ENCODE results near the gene ILF2.
A peak's percentile ranks its signal among the peaks of the same experiment; 100 is the strongest.
"Not testable (repeated sequence)": the region's sequence is repeated elsewhere in the genome, so short reads cannot be mapped to it uniquely, and the experiment has no call there.

ILF2 gene

DNA sequence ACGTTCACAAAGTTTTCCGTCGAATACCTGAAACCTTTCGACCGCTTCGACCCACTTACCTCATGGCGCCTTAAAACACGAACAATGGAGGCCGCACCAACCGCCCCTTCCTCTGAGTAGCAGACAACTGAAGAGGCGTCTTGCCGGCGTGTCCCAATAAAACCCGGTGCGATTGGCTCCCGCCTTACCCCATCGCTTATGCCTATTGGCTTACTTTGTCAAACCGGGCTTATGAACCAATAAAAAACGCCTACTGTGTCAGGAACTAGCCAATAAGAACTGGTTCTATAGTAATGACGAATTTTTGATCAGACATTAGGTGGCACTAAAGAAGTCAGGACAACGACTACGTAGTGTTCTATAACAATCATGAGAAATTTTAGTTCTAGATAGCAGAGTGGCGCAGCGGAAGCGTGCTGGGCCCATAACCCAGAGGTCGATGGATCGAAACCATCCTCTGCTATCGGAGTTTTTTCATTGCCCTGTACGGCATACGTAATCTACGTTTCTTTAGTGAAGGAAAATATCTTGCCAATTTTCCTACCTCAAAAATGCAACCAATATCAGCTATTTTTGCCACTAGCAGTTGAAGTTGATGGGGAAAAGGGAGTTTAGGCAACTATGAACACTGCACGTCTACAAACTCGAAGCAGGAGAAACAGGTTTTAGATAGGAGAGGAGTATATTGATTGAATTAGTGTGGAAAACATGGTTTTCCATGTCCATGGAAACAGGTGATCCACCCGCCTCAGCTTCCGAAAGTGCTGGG is at the start of gene ILF2:
Gene ILF2, minus strand, starts transcription at position 135 of the 769 bp plus-strand sequence. Its CDS starts 71 bp downstream, at position 64.
- DNase-seq, result peak; percentile 100

DNA sequence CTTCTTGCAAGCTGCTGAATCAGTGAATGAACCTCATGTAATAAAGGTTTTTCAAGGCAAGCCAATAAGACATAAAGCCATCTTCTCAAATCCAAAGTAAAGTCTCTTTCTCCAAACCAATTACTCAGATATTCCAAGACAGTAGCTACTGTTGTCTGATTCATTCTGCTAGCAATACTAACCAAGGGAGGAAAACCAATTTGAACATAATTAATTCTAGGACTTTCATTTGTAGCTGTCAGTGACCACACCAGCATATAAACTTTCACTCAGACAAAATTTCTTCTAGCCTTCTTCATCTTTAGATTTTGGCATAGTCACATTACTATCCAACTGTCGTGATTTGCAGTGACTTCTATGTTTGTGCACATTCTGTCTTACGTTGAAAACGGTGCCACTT is 46.5 kb upstream of the ILF2 start:
- no peak for DNase-seq

DNA sequence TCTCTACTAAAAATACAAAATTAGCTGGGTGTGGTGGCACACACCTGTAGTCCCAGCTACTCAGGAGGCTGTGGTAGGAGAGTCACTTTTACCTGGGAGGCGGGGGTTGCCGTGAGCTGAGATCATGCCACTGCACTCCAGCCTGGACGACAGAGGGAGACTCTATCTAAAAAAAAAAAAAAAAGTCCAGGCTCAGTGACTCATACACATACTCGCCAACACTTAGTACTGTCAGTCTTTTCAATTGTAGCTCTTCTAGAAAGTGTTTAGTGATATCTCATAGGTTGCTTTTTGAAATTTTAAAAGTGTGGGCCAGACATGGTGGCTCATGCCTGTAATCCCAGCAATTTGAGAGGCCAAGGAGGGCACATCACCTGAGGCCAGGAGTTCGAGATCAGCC is 45.4 kb upstream of the ILF2 start:
- DNase-seq, result not testable (repeated sequence)

DNA sequence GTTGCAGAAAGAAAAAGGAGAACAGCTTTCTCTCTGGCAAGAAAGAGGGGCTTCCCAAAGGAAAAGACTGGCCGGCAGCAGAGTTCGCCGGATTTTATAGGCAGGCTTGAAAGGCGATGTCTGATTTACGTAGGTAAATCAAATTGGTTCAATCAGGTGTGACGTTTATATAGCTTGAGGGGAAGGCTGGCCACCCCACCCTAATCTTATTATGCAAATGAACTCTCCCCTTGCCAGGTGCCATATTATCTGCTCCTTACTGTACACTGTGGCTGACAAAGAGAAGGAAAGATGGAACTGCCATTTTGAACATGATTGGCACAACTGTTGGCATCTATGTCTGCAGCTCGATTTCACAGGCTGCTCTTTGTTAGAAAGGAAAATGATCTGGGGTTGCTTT is 40.2 kb upstream of the ILF2 start:
- DNase-seq, result peak; percentile 77 to 91

DNA sequence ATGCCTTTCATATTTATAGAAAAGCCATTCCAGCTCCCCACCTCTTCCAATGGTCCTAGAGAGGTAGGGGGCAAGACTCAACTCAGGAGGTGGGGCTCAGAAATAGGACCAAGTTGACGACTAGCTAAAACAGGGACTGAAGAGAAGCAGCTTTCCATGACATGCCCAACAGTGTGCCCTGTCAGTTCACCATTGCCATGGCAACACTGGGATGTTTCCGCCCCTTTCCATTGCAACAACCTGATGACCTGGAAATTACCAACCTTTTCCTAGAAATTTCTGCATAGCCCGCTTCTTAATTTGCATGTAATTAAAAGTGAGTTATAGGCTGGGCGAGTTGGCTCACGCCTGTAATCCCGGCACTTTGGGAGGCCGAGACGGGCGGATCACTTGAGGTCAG is 34.7 kb upstream of the ILF2 start:
- peak; percentile 60 to 61 for DNase-seq

DNA sequence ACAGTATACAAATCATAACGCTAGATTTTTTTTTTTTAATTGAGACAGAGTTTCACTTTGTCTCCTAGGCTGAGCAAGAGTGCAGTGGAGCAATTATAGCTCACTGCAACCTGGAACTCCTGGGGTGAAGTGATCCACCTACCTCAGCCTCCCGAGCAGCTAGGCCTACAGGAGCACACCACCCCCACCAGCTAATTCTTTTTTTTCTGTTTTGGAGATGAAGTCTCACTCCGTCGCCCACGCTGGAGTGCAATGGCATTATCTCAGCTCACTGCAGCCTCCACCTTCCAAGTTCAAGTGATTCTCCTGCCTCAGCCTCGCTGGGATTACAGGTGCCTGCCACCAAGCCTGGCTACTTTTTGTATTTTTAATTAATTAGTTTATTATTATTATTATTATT is 29.0 kb upstream of the ILF2 start:
- no peak for DNase-seq

DNA sequence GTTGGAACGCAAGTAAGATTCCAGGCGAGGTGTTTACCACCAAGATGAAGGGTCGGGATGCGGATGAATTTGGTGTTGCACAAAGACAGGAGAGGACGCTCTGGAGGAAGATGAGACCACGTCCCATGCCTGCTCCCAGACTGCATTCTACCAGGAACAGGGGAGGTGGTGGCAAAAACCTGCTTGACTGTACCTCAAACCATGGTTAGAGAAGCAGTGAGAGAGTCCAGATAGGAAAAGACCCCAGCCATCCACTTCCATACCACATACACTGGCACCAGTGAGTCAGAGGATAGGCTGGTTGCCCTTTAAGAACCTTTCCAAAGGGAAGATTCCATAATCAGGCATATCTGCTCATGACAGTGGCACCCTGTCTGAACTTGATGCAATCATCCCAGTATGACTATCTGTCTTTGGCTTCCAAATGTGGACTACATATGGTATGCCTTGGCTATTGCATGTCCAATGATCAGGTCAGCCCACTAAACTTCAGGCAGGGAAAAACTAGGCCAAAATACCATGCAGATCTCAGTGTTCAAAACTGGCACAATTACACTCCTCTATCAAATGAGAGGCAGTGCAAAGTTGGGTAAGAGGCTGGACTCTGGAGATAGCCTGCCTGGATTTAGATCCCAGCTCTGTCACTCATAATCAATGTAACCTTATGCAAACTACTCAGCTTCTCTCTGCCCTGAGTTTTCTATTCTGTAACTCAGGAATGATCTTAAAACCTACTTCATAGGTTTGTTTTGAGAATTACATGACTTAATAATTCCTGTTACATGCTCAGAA is 28.3 kb upstream of the ILF2 start:
- no peak for DNase-seq

DNA sequence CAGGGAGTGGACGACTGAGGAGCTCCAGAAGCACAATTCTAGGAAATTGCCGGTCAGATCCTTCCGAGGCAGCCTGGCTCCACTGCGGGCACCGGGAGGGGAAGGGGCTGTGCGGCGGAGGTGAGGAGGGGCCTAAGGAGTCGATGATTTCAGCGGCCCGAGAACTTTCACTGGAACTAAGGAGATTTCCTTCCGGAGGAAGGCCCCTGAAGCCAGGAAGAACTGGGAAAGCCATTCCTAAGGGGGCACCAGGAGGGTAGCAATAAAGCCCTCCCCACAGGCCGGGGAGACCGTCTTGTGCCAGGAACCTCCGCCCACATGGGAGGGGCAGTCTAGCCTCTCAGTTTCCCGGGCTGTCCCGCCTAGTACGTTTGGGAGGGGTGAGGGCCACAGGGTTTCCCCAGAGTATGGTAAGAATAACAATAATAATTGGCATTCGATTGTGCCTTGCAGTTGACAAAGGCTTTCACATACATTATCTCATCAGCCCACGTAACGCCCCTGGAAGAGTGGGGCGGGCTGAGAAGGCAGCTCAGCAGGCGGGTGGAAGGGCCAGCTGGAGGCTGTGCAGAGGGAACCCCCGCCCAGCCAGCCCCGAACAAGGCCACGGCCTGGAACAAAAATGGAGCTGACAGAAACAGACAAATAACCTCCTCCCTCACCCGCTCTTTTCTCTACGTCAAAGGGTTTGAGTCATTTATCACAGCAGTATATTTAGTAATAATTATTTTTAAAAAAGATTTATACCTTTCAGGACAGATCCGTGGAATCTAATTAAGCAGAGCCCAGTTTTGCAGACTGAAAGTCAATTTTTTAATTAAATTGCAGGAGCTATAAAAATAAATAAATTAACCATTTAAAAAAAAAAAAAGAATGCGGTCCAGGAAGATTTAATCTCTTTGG is 27.5 kb upstream of the ILF2 start:
- DNase-seq, result no peak

DNA sequence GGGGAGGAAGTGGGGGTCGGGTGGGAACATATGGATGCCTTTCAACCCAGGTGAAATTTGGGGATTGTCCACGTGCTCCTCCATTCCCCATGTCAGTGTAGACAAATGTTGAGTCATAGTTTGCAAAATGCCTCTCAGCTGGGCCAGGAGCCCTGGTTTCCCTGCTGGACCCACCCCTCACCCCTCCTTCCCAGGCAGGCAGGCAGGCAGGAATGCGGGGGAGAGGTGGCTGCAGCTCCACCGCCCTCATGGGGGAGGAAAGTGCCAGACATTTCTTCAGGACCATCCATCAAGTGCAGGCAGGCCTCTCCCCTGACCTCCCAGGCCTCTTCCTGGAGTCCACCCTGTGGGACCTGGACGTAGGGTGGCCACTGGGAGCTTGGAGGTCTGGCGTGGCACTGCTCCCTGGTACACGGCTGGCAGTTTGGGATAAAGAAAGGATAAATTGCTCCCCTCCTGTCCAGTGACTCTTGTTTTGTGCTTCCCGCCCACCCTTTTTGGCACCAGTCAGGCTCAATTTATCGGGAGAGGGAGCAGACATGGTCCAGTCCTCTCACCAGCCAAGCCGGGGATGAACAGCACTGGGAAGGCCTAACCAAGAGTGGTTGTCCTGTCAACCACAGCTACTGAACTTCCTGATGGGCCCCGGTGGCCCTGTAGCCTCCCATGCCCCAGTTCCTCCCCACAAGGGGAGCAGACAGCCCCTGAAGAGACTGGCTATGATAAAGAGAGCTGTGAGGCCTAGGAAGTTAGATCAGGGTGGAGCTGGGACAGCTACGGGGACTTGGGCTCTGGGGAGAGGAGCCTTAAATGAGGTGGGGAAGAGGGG is 26.6 kb upstream of the ILF2 start:
- DNase-seq, result no peak

DNA sequence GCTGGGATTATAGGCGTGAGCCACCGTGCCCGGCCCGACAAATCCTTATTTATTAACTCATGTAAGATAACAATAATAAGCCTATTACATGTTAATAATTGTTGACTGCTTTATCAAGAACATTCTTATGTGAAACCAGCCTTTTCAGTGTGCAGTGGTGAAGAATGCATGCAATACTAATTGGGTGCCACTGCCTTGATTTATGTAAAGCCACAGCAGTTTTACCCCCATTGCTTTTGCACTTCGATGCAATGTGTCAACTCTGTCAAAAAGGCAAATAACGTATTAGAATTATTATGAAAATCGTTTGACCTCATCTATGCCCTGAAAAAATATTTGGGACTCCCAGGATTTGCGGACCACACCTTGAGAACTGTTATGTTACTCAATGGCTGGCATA is 25.9 kb upstream of the ILF2 start:
- no peak for DNase-seq

DNA sequence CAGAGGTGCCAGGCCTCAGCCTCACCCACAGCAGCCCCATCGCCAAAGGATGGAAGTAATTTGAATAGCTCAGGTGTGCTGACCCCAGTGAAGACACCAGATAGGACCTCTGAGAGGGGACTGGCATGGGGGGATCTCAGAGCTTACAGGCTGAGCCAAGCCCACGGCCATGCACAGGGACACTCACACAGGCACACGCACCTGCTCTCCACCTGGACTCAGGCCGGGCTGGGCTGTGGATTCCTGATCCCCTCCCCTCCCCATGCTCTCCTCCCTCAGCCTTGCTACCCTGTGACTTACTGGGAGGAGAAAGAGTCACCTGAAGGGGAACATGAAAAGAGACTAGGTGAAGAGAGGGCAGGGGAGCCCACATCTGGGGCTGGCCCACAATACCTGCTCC is 22.7 kb upstream of the ILF2 start:
- no peak for DNase-seq

DNA sequence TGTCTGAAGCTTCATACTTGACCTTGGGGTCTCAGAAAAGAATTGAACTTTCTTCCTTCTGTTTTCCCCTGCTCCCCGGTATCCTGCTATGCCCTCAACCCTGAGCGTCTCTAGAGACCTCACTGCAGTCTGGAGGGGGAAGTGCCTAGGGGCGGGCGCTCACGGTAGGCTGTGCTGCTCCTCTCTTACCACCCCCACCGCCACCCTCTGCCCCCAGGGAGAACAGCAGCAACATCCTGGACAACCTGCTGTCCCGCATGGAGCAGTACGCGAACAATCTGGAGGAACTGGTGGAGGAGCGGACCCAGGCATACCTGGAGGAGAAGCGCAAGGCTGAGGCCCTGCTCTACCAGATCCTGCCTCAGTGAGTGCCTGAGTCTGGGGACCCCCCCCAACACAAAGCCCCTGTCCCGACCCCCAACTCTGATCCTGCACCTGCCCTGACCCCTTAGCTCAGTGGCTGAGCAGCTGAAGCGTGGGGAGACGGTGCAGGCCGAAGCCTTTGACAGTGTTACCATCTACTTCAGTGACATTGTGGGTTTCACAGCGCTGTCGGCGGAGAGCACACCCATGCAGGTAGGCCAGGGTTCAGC is 18.0 kb upstream of the ILF2 start:
- DNase-seq, result no peak

DNA sequence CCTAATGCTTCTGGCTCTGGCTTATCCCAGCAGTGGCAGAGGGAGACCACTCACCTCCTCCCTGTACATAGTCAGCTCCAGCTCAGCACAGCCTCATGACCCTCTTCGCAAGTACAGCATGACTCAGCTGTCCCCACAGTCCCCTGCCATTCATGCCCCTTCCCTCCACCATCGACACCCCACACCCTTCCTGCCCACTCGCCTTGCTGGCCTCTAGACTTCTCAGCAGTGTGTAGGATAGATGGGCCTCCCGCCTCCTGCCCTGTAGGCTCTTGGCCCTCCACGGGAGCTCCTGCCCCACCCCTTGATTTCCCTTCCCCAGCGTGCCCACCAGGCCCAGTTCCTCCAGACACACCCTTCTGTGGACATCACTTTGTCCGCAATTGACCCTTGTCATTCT is 17.5 kb upstream of the ILF2 start:
- no peak for DNase-seq

DNA sequence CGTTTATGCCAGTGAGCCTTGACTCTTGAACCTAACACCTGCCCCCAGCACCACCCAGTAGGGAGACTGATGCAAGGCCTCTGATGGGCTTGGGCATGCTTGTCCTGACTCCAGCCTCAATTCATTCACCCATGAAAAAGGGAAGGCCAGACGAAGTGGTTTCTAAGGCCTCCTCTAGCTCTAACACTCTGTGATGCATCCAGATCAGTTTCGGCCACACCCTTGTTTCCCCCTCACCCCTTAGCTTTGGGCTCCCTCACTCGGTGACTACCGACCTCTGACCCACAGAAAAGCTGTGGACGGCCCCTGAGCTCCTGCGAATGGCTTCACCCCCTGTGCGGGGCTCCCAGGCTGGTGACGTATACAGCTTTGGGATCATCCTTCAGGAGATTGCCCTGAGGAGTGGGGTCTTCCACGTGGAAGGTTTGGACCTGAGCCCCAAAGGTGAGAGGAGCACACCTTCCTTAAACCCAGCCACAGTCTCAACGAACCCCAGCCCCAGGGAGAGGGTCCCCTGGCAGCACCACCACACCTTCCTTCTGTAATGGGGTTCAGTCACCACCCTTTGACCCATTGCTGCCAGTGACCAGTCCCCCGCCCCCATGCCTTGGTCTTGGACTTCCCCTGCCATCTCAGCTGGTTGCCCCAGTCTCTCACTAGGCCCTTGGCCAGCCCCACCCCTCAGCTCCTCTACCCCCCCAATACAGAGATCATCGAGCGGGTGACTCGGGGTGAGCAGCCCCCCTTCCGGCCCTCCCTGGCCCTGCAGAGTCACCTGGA is 16.7 kb upstream of the ILF2 start:
- no peak for DNase-seq

DNA sequence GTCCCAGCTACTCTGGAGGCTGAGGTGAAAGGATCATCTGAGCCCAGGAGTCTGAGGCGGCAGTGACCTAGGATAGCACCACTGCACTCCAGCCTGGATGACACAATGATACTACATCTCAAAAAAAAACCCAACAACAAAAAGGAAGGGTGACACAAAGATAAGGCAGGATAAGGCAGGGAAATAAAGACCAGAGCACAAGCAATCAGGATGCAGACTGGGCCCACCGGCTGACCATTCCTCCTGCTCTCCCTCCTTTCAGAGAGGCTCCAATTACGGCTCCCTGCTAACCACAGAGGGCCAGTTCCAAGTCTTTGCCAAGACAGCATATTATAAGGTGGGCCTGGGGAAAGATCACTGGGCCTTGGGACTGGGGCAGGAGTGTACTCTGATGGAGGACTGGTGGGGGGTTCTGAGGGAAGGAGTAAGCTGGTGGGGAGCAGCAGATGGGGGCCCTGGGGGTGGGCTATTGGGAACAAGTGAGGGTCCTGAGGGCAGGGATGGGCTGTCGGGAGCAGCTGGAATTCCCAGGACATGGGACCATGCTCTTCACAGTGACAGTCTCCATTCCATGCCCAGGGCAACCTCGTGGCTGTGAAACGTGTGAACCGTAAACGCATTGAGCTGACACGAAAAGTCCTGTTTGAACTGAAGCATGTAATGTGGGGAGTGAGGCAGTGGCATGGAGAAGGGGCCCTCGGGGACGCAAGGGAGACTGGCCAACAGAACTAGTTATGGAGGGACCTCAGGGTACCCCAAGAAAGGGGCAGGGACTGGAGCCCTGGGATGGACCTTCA is 14.9 kb upstream of the ILF2 start:
- DNase-seq, result no peak

DNA sequence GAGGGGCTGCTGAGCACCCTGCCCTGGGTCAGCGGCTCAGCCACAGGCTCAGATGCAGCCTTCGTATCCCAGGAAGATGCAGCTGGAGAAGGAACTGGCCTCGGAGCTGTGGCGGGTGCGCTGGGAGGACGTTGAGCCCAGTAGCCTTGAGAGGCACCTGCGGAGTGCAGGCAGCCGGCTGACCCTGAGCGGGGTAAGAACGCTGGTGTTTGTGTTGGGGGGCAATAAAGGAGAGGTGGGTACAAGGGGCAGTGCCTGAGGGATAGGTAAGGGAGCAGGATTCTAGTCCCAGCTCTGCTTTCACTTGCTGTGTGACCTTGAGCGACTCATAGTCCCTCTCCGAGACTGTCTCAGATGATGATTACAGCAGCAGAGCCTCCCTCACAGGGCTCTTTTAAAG is 14.1 kb upstream of the ILF2 start:
- DNase-seq, result no peak

DNA sequence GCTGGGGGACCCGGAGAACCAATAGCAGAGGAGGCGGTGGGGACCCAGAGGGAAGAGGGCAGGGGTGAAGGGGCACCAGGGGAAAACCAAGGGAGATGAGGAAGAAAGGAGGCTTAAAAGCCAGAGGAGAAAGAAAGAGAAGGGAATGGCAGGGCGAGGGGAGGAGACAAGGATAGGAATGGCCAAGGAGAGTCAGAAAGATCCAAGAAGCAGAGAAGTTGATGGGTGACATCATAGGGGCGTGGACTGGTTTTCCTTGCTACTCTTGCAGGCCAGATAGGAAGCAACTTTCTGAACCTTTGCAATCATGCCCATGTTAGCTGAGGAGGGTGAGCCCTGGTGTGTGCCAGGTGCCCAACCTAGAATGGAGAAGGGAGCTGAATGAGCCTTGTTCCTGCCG is 13.1 kb upstream of the ILF2 start:
- no peak for DNase-seq

DNA sequence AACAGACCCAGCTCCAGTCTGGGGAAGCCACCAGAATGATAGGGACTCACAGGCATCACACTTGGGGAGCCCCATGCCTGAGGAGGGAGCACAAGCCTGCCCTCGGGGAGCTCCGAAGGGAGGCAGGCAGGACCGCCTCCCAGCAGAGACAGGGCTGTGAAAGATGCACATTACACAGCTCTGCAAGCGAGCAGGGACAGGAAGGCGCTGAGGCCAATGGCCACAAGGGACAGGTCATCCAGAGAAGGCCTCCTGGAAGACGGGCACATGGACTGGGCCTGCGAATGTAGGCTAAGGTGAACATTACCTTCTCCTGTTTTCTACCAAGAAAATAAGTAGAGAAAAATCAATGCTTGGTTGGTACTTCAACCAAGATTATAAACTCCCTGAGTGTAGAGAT is 11.9 kb upstream of the ILF2 start:
- DNase-seq, result no peak

DNA sequence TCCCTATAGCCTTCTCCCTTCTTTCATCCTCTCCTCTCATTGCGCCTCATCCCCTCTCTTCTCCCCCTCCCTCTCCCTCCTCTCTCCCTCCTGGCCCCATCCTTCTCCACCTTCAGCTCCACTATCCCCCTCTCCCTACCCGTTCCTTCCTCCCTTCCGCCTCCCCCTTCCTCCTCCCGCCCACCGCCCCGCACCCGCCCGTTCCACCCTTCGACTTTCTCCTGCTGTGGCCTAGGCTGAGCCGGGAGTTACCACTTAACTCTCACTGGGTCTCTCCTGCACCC is 9.3 kb upstream of the ILF2 start:
- no peak for DNase-seq

DNA sequence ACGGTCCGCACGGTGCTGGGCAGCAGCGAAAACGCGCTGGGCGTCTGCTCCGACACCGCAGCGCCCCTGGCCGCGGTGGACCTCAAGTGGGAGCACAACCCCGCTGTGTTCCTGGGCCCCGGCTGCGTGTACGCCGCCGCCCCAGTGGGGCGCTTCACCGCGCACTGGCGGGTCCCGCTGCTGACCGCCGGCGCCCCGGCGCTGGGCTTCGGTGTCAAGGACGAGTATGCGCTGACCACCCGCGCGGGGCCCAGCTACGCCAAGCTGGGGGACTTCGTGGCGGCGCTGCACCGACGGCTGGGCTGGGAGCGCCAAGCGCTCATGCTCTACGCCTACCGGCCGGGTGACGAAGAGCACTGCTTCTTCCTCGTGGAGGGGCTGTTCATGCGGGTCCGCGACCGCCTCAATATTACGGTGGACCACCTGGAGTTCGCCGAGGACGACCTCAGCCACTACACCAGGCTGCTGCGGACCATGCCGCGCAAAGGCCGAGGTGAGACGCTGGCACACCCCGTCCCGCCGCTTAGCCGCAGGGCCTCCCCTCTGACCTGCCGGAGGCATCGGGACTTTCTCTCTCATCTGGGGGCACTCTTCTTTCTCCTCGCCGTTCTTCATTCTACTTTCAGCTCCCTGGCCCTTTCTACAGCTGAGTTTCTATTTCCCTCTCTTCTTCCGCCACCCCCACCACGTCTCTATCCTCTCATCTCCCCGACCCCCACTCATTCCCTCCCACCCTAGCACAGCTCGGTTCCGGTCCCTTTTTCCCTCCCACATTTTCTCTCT is 8.7 kb upstream of the ILF2 start:
- peak in 1 of 2 experiments; percentile 74 for DNase-seq
